ENCODE measurements around the gene RUSF1. TPM values are rescaled to one million over a fixed set of nuclear protein-coding genes. Genes with fewer than 3 reads are reported as not detected.
"Not testable (repeated sequence)": the region's sequence is repeated elsewhere in the genome, so short reads cannot be mapped to it uniquely, and the experiment has no call there.

The RUSF1 gene
- total RNA-seq, 1 donor from 2014 or later, result 64.6 TPM

- Histone ChIP-seq H3K27ac (no peak overlapping the region), H3K27me3 (no peaks in the 10 kb centered on the region), H3K9me3 (no peaks in the 10 kb centered on the region), H3K36me3 (no peaks in the 10 kb centered on the region), H3K4me1 (peaks cover 21% of the 10 kb centered on the region), H3K4me3 (no peak overlapping the region)
- TF ChIP-seq POLR2A (IDR thresholded peaks at IDR 0.05), result no peak
- TF ChIP-seq, protein P1, sequence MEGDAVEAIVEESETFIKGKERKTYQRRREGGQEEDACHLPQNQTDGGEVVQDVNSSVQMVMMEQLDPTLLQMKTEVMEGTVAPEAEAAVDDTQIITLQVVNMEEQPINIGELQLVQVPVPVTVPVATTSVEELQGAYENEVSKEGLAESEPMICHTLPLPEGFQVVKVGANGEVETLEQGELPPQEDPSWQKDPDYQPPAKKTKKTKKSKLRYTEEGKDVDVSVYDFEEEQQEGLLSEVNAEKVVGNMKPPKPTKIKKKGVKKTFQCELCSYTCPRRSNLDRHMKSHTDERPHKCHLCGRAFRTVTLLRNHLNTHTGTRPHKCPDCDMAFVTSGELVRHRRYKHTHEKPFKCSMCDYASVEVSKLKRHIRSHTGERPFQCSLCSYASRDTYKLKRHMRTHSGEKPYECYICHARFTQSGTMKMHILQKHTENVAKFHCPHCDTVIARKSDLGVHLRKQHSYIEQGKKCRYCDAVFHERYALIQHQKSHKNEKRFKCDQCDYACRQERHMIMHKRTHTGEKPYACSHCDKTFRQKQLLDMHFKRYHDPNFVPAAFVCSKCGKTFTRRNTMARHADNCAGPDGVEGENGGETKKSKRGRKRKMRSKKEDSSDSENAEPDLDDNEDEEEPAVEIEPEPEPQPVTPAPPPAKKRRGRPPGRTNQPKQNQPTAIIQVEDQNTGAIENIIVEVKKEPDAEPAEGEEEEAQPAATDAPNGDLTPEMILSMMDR (IDR thresholded peaks at IDR 0.05), result no peak
- no peak for TF ChIP-seq POLR2AphosphoS5 (IDR thresholded peaks at IDR 0.05; ENCODE audit: insufficient read depth in 1 of 2, low read depth in 1 of 2)
- no peak for DNase-seq (ENCODE audit: extremely low spot score in 2 of 2)
- intact Hi-C loops (cut with DNase I), result no loop called here
These were observed 22.1 kb downstream of the RUSF1 start for GRCh38 chr16:31486045-31486444.

- no peaks in the 10 kb centered on the region for H3K27me3 ChIP-seq
- intact Hi-C loops (cut with DNase I), result no loop called here
- no peak overlapping the region for H3K4me3 ChIP-seq
- DNase-seq (ENCODE audit: extremely low spot score in 2 of 2), result no peak
- no peaks in the 10 kb centered on the region for H3K36me3 ChIP-seq
- H3K4me1 ChIP-seq, result peaks cover 23% of the 10 kb centered on the region
- TF ChIP-seq POLR2AphosphoS5 (IDR thresholded peaks at IDR 0.05; ENCODE audit: insufficient read depth in 1 of 2, low read depth in 1 of 2) (no peak), POLR2A (IDR thresholded peaks at IDR 0.05) (no peak)
- TF ChIP-seq, protein P1 (IDR thresholded peaks at IDR 0.05), result no peak
- H3K9me3 ChIP-seq, result no peaks in the 10 kb centered on the region
- H3K27ac ChIP-seq, result no peak overlapping the region
These were observed 22.6 kb downstream of the RUSF1 start for GRCh38 chr16:31485571-31485970.

DNA sequence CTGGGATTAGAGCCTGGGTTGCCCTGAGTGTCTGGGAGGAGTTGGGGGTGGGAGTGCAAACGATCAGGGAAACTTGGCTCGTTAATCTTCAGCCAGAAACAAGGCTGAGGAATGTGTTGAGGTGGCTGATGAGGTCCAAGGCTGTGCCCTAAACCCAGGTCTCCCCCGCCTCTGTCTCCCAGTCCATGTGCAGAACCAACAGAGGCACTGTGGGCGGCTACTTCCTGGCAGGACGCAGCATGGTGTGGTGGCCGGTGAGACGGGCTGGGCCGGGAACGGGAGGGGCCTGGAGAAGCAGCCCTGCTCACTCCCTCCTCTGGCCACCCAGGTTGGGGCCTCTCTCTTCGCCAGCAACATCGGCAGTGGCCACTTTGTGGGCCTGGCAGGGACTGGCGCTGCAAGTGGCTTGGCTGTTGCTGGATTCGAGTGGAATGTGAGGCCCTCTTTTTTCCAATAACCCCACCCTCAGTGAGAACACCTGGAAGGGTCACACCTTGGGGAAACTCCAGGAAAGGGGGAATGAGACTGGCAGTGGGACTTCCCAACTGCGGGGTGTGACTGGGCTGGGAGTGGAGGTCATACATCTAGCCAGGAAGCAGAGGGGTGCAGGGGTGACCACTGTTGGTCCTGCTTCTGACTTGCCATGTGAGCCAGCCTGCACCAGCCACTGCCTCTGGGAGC lies 23.6 kb downstream of the RUSF1 start:
- no peak overlapping the region for H3K4me3 ChIP-seq
- no peaks in the 10 kb centered on the region for H3K27me3 ChIP-seq
- intact Hi-C loops (cut with DNase I), result no loop called here
- no peaks in the 10 kb centered on the region for H3K9me3 ChIP-seq
- no peaks in the 10 kb centered on the region for H3K36me3 ChIP-seq
- H3K4me1 ChIP-seq, result peaks cover 27% of the 10 kb centered on the region
- H3K27ac ChIP-seq, result no peak overlapping the region
- TF ChIP-seq POLR2A (IDR thresholded peaks at IDR 0.05) (no peak), POLR2AphosphoS5 (IDR thresholded peaks at IDR 0.05; ENCODE audit: insufficient read depth in 1 of 2, low read depth in 1 of 2) (no peak)
- TF ChIP-seq, protein P1 (IDR thresholded peaks at IDR 0.05), result no peak
- DNase-seq (ENCODE audit: extremely low spot score in 2 of 2), result no peak

GRCh38 chr16:31484048-31484447 lies 24.1 kb downstream of the RUSF1 start:
- intact Hi-C loops (cut with DNase I), result not testable (repeated sequence)

GRCh38 chr16:31483081-31483480 lies 25.1 kb downstream of the RUSF1 start, which contains the start of gene SLC5A2:
Gene SLC5A2 (plus strand): TSS chr16:31483123. CDS start chr16:31483137, 14 bp downstream.
- intact Hi-C loops (cut with DNase I), result no loop called here
- no peak within 1 kb of the TSS for H3K27ac ChIP-seq
- TF ChIP-seq POLR2AphosphoS5 (IDR thresholded peaks at IDR 0.05; ENCODE audit: insufficient read depth in 1 of 2, low read depth in 1 of 2) (no peak), POLR2A (IDR thresholded peaks at IDR 0.05) (no peak)
- TF ChIP-seq, protein P1 (IDR thresholded peaks at IDR 0.05), result no peak
- no peaks in the 10 kb centered on the region for H3K27me3 ChIP-seq
- no peak for DNase-seq (ENCODE audit: extremely low spot score in 2 of 2)
- H3K4me1 ChIP-seq, result peaks cover 19% of the 10 kb centered on the region
- H3K36me3 ChIP-seq, result peaks cover 0 to under 1% of the 10 kb centered on the region in 2 donors
- H3K9me3 ChIP-seq, result no peaks in the 10 kb centered on the region
- no peak within 1 kb of the TSS for H3K4me3 ChIP-seq

More at GRCh38 chr16:31484048-31484447, 24.1 kb downstream of the RUSF1 start:
- not testable (repeated sequence) for H3K27ac ChIP-seq; H3K9me3 ChIP-seq; H3K27me3 ChIP-seq; DNase-seq (ENCODE audit: extremely low spot score in 2 of 2); H3K36me3 ChIP-seq; H3K4me3 ChIP-seq
- H3K4me1 ChIP-seq, result peaks cover 27% of the 10 kb centered on the region

All from vagina (tissue), 2 donors.